GM21529 (cell line): ENCODE results near the gene CNTNAP5.
"Not testable (repeated sequence)": the region's sequence is repeated elsewhere in the genome, so short reads cannot be mapped to it uniquely, and the experiment has no call there.

Source experiments
- ATAC-seq: cut with Tn5 transposase; IDR thresholded peaks from one replicate; pipeline ENCODE4 v1.9.1; 2021; ENCODE audit not compliant: unreplicated experiment

The CNTNAP5 gene

DNA sequence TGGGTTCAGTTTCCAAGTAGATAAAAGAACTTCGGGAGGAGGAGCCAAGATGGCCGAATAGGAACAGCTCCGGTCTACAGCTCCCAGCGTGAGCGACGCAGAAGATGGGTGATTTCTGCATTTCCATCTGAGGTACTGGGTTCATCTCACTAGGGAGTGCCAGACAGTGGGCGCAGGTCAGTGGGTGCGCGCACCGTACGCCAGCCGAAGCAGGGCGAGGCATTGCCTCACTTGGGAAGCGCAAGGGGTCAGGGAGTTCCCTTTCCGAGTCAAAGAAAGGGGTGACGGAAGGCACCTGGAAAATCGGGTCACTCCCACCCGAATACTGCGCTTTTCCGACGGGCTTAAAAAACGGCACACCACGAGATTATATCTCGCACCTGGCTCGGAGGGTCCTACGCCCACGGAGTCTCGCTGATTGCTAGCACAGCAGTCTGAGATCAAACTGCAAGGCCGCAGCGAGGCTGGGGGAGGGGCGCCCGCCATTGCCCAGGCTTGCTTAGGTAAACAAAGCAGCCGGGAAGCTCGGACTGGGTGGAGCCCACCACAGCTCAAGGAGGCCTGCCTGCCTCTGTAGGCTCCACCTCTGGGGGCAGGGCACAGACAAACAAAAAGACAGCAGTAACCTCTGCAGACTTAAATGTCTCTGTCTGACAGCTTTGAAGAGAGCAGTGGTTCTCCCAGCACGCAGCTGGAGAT, 382.9 kb downstream of the CNTNAP5 start:
- not testable (repeated sequence) for ATAC-seq

DNA sequence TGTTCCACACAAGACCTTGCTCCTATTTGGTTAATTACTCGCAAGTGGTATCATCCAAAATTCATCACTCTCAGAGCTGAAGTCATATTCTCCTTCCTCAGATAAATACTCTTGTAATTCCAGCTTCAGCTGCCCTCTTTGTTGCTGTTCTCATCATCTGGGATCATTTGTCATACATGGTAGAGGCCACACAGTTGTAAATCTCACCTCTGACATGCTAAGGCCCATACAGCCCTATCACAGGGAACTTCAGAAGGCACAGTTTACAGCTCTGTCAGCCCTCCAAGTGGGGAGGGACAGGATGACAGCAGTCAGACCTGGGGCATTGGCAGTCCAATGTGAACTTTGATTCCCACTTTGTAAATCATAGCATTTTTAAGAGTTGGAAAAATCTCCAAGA, 399.0 kb downstream of the CNTNAP5 start:
- no peak for ATAC-seq

DNA sequence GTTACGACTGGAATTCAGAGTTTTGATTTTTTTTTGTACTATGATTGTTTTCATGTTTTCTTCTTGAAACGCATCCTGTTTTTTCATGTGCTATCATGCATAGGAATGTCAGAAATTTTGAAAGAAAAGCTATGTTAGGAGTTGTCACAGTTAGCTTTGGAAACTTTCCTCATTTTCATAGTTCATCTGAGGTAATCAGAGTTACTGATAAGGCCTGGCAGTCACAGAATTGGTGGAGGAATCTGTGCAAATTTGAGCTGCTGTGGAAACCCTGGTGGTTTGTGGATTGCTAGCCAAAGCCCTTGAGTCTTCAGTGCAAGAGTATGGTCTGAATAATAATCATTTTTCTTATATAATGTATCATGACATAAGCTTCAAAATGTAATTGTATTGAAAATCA, 401.0 kb downstream of the CNTNAP5 start:
- no peak for ATAC-seq

DNA sequence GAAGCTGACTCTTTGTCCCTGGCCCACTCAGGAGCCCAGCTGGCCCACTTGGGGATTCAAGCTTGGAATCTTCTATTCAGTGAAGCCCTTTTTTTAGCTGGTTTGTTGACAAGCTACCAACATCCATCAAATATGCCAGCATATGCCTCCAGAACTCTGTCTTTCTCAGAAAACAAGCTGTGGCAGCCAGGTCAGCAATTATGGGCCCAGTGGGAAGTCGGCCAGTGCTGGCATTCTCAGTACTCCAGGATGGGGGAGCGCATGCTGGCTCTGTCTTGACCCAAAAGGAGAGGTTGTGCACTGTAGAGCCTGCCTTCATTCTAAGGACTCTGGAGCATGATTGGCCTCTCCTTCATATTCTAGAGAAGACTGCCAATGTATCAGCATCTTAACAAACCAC, 401.5 kb downstream of the CNTNAP5 start:
- ATAC-seq = no peak

DNA sequence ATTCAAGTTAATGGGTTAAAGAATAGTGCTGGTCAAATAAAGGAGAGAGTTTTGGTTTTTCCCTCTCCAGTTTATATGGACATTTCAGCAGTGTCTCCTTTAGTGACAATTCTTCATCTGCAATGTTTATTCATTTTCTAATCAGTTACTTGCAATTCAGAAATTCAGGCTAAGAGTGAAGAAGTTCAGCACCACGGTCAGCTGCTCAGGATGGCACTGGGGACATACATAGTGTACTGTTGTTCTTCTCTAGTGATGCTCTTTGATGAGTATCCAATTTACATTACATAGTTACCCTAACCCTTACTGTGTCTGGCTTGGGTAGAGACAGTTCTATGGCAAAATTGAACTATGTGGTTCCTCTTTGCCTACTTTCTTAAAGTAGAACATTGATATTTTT, 412.7 kb downstream of the CNTNAP5 start:
- ATAC-seq = no peak

DNA sequence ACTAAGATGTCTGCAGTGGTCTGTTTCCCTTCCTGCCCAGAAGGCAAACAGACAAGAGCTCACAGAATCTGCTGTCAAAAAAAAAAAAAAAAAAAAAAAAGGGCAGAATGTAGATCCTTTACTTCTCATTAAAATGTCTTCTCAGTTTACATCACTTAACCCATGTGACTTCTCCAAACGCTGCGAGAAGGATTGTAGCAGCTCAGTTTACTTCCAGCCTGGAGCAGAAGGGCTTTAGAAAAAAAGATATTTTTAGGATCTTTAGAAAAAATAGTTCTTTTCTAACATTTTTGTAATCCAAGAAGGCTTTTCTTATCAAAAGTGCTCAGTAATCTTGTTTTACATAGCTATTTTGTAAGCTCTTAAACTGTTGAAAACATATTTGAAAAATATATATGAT, 425.4 kb downstream of the CNTNAP5 start:
- no peak for ATAC-seq

DNA sequence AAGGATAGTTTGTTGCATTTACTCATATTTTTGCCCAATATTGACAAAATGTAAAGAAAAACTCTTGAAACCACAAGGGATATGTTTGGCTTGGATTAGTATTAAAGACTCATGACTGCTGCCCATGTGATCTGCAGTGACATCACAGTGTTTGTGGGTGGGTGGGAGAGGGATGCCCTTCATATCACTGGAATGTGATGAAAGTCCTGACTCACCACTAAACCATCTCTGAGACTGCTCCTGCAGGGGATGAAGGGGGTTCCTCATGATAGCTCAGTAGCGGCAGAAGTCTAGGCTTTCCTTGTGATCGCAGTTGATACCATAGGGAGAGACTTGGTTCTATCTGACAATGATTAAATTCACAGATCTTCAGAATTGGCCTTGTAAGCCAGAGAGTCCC, 451.2 kb downstream of the CNTNAP5 start:
- no peak for ATAC-seq

DNA sequence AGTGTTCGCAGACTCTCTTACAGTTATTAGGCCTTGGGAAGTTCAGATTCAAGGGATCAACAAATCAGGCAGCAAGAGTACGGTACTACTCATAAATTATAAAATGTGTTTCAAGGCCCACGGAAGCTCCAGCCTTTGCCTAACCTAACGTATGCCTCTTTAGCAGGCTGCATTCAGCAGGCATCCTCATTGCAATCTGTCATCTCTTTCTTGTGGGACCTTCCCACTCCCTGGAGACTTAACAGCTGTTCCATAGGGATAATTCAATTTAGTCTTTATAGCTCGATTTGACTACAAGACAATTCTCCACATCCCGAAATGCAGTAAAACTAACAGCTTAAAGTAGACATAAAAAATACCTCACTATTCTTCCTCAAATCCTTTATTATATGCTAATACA, 453.7 kb downstream of the CNTNAP5 start:
- no peak for ATAC-seq

DNA sequence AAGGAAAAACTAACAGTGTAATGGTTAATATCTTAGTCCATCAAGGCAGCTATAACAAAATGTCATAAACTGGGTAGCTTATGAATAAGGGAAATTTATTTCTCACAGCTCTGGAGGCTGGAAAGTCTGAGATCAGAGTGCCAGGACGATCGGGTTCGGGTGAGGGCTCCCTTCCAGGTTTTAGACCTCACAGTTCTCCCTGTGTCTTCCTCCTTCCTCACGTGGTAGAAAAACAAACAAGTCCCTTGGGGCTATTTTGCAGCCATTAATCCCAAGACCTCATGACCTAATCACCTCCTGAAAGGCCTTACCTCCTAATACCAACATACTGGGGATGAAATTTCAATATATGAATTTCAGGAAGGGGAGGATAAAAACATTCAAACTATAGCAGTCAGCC, 455.9 kb downstream of the CNTNAP5 start:
- no peak for ATAC-seq

DNA sequence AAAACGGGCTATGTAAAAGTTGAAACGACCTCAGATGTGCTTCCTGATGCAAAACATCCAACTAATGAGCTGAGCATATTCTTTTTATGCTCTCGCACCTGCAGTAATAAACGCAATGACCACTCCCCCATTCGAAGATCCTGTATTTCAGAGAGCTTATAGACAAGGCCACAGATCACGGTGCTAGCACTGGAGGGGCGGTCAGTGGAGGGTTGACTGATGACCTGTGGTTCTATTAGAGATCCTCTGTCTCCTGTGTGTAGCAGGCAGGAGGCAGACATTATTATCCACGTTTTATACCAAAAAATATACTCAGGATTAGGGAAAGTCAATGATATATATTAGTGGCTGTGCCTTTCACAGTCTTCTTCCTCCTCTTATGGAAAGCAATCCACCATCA, 457.0 kb downstream of the CNTNAP5 start:
- no peak for ATAC-seq

DNA sequence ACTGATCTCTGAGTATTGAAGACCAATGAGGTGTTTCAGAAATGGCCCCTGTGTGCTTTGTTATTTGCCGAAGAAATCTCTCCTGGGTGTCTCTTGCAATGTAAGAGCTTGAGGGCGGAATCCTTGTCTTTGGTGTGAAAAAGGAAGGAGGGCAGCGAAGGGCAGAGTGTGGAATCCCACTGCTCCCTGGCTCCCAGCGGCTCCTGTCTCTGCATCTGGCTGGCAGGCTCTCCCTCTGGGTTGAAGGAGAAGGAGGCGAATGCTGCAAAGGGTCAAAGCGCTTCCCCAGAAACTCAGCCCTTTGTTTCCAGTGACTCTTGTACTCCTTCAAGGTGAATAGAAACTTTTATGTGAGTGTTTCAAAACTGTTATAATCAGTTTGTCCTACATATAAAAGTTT, 457.5 kb downstream of the CNTNAP5 start:
- no peak for ATAC-seq

DNA sequence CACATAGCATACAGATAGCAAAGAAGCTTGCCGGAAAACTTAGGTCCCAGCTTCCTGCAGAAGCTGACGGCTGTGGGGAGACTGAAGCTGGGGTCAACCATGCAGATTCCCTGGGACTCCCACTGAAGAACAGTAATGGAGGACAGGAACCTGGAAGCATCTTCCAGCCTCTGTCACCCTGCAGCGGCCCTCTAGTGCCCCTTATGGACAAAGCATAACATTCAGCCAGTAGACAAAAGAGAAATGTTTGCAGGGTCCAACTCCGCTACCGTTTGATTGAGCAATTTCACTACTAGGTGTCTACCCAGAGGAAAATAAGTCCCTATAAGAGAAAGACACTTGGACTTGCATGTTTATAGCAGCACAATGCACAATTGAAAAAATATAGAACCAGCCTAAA, 460.6 kb downstream of the CNTNAP5 start:
- no peak for ATAC-seq

DNA sequence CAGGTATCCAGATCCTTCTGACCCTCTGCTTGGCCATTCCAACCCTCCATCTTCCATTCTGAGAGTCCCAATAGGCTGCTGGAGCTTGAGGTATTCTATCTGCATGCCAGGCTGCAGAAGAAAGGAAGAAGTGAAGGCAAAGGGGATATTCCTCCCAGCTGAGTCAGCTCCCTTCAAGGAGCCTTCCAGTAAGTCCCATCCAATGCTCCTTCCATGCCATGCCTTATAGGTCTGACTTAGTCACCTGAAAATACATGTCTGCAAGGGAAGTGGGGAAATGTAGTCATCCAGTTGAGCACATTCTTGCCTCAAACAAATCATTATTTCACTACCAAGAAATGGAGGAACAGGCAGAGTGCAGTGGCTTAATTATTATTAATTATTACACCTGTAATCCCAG, 464.6 kb downstream of the CNTNAP5 start:
- no peak for ATAC-seq

DNA sequence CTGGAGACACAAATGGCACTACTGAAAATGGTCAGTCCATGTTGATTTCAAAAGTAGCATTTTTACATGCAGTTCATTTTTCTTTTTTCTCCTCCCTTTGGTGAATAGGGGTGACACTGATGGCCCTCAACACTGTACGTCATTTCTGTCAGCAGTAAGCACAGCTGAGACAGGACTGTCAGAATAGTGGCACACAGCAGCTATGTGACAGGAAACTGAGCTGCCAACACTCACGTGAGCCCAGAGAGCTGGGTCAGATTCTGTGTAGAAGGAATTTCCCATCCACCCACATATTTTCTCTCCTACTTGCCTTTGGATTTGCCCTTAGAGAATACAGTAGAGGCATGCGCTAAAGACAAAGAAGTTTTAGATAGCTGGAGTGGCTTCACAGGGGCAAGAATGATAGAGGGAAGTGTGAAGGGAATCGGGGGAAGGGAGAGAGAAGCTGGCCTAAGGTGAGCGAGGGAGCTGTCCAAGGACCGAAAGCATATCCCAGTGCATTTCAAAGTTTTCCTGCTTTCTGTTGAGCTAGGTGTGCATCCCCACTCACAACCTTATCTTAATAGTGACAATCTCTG, 476.6 kb downstream of the CNTNAP5 start:
- ATAC-seq = no peak

DNA sequence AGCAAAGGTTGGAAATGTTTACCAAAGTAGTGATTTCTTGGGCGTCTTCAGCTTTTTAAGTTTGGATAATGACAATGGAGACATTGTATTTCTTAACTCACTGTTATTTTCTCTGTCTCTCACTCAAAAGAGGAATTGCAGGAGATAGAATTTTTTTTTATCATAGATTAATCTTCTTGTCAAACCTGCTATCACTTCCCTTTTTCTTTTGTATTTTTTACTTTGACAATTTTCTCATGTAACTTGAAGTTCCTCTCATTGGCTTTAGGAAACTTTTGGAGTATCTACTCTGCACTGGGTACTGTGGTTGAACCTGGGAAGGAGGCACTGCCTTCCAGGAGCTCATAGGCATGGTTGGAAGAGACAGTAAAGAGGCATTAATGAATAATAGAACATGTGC, 489.1 kb downstream of the CNTNAP5 start:
- no peak for ATAC-seq

DNA sequence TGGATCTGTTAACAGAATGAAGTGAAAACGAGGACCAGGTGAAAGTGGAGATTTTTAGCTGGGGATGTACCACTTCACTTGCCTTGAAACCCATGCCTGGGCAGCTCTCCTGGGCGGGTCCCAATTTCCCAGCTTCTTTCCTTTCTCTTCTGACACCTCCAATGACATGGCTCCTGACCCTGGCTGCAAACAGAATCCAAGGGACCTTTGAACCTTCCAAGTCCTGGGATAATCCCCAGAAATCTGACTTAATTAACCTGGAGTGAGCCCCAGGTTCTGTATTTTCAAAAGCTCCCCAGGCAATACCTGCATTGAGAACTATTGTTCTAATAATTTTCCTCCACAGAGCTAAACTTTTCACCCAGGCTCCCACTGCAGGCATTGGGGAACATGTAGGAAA, 495.9 kb downstream of the CNTNAP5 start:
- ATAC-seq = no peak

DNA sequence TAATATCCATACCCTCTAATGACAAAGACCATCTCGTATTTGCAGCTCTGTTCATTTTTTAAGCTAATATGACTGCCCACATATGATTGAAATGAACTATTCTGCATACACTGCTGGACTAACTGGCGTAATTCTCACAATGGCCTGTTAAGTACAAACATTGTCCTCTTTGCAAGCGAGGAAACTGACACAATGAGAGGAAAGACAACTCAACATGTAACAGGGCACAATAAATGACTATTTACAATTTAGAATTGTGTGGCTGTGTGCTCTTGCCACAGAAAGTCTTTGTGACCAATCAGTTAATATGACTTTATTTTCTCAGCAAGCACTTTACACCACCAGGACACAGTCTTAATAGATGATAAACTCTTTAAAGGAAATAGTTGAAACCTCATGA, 498.0 kb downstream of the CNTNAP5 start:
- ATAC-seq = no peak

DNA sequence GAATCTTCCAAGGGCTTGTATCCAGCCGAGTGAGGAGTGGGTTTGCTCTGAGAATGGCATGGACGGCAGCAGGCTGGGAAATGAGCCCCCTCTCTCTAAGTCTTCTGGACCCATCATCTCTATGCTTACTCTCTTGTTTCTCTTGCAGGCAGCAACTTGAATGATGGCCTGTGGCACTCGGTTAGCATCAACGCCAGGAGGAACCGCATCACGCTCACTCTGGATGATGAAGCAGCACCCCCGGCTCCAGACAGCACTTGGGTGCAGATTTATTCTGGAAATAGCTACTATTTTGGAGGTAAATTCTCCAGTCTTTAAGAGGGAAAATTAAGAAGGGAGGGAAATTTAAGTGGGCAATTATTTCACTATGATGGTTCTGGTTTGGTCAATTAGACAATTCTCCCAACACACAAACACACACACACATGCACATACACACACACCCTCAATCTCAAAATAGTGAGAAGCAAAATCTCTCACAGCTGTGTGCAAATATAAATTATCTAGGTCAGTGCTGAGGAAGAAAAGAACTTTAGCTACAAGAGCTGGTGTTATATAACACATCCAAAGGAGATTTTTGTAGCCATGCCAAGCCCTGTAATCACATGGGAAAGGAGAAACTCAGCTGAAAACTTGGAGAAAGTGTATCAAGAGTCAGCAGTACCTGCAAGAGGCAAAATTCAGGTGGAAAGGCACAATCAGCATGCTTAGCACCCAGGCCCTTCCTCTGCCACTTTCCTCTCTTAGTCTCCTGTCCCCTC, 499.2 kb downstream of the CNTNAP5 start:
- no peak for ATAC-seq

DNA sequence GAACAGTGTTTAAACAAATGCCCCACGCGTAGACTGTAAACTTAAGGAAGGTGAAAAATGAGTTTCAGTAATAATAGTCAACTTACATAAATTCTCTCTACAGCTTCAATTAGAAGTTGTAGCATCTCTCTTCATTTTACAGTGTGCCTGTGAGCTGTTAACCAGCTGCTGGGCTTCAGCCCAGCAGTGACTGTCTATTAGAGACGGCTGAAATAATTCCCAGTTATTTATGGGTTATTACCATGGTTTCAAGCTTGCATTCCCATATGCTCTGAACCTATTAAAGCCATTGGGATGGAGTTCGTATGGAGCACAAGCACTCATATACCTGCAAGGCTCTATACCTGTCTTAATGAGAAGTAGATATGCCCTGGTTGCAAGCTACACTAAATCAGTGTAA, 501.1 kb downstream of the CNTNAP5 start:
- no peak for ATAC-seq

DNA sequence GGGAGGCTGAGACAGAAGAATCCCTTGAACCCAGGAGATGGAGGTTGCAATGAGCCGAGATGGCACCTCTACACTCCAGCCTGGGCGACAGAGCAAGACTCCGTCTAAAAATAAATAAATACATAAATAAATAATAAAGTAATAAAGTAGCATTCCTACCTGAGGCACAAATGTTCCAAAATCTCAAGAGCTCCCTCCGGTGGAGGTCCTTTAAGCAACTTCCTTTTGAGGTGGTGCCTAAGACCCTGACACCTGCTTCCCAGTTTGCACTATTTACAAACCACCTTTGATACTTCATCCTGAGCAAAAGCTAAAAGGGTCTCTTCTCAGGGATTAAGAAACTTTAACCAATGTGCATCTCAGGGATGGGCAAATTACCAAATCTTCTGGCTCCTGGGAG, 505.1 kb downstream of the CNTNAP5 start:
- ATAC-seq = no peak

DNA sequence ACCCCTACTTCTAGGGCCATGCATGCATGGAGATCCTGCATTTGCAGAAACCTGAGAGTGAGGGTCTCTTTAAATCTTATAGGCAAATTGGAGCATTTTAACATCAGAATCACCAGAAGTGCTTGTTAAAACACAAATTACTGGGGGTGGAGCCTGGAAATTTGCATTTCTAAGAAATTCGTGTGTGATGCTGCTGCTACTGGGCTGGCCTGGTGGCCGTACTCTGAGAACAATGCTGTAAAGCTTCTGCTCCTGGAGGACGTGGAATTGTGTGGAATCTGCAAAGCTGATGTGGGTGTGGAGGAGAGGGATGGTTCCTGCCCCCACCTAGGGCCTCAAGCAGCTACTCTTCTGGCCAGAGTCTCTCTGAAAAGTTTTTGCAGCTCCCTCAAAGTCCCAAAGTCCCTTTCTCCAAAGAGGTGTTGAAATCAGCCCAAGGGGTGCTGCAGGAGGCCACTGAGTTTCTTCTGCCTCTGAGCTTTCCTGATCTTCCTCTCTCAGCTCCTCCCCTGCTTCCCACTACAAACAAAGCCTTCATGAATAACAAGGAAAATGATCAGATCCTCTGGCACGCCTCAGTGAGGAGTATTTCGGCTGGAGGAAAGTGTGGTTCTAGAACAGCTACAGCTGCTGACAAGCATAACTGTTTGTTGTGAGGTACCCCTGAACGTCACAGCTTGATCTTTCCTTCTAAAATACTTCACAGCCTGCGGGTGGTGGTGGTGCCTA, 508.3 kb downstream of the CNTNAP5 start:
- ATAC-seq = no peak

DNA sequence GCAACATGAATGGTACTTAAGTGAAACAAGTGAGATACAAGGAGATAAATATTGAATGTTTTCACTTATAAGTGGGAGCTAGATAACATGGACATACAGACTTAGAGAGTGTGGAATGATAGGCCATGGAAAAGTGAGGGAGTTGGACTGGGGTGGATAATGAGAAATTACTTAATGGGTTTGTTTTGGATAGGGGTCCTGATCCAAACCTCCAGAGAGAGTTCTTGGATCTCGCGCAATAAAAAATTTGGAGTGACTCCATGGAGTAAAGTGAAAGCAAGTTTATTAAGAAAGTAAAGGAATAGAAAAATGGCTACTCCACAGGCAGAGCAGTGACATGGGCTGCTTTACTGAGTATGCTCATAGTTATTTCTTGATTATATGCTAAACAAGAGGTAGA, 508.9 kb downstream of the CNTNAP5 start:
- no peak for ATAC-seq
